Measurements from ENCODE around the gene ARF6.

The ARF6 gene

DNA sequence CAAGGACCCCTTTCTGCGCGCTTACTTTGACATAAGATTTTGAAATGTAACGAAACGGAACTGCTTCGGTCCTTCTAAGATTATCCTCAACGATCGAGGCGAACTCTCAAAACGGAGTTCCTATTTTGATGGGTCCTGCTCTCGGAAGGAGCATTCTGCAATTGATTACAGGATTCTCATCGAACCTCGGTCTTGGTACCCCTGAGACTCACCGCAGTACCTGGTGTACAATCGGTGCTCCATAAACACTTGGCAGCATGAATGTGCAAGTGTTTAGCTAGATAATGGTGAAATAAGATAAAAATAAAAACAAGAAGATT lies 39.8 kb upstream of the ARF6 start:
- TF ChIP-seq, protein P1, sequence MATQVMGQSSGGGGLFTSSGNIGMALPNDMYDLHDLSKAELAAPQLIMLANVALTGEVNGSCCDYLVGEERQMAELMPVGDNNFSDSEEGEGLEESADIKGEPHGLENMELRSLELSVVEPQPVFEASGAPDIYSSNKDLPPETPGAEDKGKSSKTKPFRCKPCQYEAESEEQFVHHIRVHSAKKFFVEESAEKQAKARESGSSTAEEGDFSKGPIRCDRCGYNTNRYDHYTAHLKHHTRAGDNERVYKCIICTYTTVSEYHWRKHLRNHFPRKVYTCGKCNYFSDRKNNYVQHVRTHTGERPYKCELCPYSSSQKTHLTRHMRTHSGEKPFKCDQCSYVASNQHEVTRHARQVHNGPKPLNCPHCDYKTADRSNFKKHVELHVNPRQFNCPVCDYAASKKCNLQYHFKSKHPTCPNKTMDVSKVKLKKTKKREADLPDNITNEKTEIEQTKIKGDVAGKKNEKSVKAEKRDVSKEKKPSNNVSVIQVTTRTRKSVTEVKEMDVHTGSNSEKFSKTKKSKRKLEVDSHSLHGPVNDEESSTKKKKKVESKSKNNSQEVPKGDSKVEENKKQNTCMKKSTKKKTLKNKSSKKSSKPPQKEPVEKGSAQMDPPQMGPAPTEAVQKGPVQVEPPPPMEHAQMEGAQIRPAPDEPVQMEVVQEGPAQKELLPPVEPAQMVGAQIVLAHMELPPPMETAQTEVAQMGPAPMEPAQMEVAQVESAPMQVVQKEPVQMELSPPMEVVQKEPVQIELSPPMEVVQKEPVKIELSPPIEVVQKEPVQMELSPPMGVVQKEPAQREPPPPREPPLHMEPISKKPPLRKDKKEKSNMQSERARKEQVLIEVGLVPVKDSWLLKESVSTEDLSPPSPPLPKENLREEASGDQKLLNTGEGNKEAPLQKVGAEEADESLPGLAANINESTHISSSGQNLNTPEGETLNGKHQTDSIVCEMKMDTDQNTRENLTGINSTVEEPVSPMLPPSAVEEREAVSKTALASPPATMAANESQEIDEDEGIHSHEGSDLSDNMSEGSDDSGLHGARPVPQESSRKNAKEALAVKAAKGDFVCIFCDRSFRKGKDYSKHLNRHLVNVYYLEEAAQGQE (IDR thresholded peaks at IDR 0.05; ENCODE audit: insufficient read depth in 1 of 2, low read depth in 2 of 2, low read length in 2 of 2) = no peak
- no peak for TF ChIP-seq TAF1 (IDR thresholded peaks at IDR 0.05; ENCODE audit: borderline replicate concordance, insufficient read depth, low read length)
- TF ChIP-seq FOXP2 (optimal IDR thresholded peaks at IDR 0.05; ENCODE audit: borderline replicate concordance, extremely low read depth, extremely low read length, insufficient read depth) = no peak
- no peak for TF ChIP-seq POLR2AphosphoS5 (IDR thresholded peaks at IDR 0.05; ENCODE audit: low read depth, low read length)
- no peak for TF ChIP-seq SIN3A (IDR thresholded peaks at IDR 0.05; ENCODE audit: borderline replicate concordance, insufficient read depth, low read length)

DNA sequence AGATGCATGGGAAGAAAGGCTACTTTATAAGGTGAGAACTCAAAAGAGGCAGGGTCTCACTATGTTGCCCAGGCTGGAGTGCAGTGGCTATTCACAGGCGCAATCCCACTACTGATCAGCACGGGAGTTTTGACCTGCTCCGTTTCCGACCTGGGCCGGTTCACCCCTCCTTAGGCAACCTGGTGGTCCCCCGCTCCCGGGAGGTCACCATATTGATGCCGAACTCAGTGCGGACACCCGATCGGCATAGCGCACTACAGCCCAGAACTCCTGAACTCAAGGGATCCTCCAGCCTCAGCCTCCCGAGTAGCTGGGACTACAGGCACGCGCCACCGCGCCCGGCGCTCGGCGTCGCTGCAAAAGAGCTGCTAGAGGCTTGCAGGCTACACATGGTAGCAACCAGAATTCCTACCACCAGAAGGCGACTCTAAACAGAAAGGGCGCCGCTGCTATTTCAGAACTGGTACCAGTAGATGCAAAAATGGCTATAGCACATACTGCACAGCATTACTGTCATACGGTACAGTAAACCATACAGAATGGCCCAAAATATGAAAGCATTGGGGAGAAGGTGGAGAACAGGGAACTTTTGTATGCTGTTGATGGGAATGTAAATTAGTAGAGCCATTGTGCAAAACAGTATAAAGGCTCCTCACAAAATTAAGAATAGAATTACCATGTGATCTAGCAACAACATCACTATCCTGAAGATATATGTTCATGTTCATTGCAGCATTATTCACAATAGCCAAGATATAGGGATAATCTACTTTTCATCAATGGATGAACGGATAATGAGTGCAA lies 39.1 kb upstream of the ARF6 start:
- TF ChIP-seq SIN3A (IDR thresholded peaks at IDR 0.05; ENCODE audit: borderline replicate concordance, insufficient read depth, low read length) (no peak), TAF1 (IDR thresholded peaks at IDR 0.05; ENCODE audit: borderline replicate concordance, insufficient read depth, low read length) (no peak)
- TF ChIP-seq, protein P1 (IDR thresholded peaks at IDR 0.05; ENCODE audit: insufficient read depth in 1 of 2, low read depth in 2 of 2, low read length in 2 of 2) = no peak

DNA sequence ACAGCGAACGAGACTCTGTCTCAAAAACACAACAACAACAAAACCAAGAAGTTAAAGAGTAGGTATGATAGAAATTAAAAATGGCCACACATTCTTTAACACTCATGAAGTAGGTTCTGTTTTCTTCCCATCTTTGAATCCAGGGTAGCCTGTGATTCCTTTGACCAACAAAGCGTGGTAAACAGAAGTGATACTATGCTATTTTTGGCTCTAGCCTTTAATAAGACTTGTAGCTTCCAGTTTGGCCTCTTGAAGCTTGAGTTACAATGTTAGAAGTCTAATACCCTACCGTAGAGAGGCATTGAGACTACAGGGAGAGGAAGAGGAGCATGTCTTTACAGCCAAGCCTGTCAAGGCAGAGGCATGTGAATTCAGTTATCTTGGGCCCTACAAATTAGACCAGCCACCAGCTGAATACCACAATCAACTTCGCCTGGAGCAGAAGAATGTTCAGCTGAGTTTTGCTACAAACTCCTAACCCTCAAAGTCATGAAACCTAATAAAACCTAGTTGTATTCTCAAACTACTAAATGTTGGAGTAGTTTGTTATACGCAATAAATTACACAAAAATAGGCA lies 35.4 kb upstream of the ARF6 start:
- TF ChIP-seq SIN3A (IDR thresholded peaks at IDR 0.05; ENCODE audit: borderline replicate concordance, insufficient read depth, low read length) = no peak
- TF ChIP-seq TAF1 (IDR thresholded peaks at IDR 0.05; ENCODE audit: borderline replicate concordance, insufficient read depth, low read length) = no peak
- no peak for TF ChIP-seq FOXP2 (optimal IDR thresholded peaks at IDR 0.05; ENCODE audit: borderline replicate concordance, extremely low read depth, extremely low read length, insufficient read depth)
- no peak for TF ChIP-seq POLR2AphosphoS5 (IDR thresholded peaks at IDR 0.05; ENCODE audit: low read depth, low read length)
- TF ChIP-seq, protein P1 (IDR thresholded peaks at IDR 0.05; ENCODE audit: insufficient read depth in 1 of 2, low read depth in 2 of 2, low read length in 2 of 2) = no peak

DNA sequence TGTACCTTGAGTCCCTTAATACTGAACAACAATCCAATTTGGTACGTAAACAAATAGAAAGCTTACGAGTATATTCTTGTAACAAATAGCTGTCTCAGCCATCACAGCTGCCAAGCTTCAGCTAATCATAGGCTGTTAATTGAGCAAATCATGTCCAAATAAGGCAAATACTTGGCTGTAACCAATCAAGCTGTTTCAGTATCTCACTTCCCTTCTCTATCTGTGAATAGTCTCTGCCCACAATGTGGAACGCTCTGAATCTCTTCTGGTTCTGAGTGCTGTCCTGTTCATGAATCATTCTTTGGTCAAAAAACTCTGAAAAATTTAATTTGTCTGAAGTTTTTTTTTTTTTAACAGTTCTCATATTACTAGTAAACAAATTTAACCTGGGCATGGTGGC lies 34.5 kb upstream of the ARF6 start:
- no peak for TF ChIP-seq FOXP2 (optimal IDR thresholded peaks at IDR 0.05; ENCODE audit: borderline replicate concordance, extremely low read depth, extremely low read length, insufficient read depth)
- no peak for TF ChIP-seq TAF1 (IDR thresholded peaks at IDR 0.05; ENCODE audit: borderline replicate concordance, insufficient read depth, low read length)
- no peak for TF ChIP-seq SIN3A (IDR thresholded peaks at IDR 0.05; ENCODE audit: borderline replicate concordance, insufficient read depth, low read length)
- TF ChIP-seq POLR2AphosphoS5 (IDR thresholded peaks at IDR 0.05; ENCODE audit: low read depth, low read length) = no peak
- TF ChIP-seq, protein P1 (IDR thresholded peaks at IDR 0.05; ENCODE audit: insufficient read depth in 1 of 2, low read depth in 2 of 2, low read length in 2 of 2) = no peak
